Measurements from ENCODE around the gene DARS1. TPM values are rescaled to one million over a fixed set of nuclear protein-coding genes. Genes with fewer than 3 reads are reported as not detected.

The DARS1 gene
- total and polyA plus RNA-seq, 2 of the 13 experiments (the other 11 are each of a cell fraction or from before 2014, with no cell fraction given): 149 to 230 TPM

- TF ChIP-seq MED8 (CRISPR knock-in tag; IDR thresholded peaks at IDR 0.05; ENCODE audit: insufficient replicate concordance) (peak; percentile 90), CERS6 (CRISPR knock-in tag; IDR thresholded peaks at IDR 0.05) (no peak), NFIC (IDR thresholded peaks at IDR 0.05; ENCODE audit: low read length) (peak; percentile 18; the same call in 1 of the 2 replicates), ZNF44 (CRISPR knock-in tag; IDR thresholded peaks at IDR 0.05) (peak; percentile 90; the same call in 1 of the 2 replicates), ZSCAN9 (CRISPR knock-in tag; IDR thresholded peaks at IDR 0.05; ENCODE audit: borderline replicate concordance) (peak; percentile 72; the same call in 1 of the 2 replicates), SETDB1 (CRISPR knock-in tag; IDR thresholded peaks at IDR 0.05; ENCODE audit: borderline replicate concordance) (peak; percentile 89; the same call in 1 of the 2 replicates), ZNF639 (CRISPR knock-in tag; conservative IDR thresholded peaks at IDR 0.05) (0 out of 2 replicates have a peak, but pooled peaks have one; percentile 9), THAP9 (CRISPR knock-in tag; IDR thresholded peaks at IDR 0.05; ENCODE audit: borderline replicate concordance) (peak; percentile 94; the same call in 1 of the 2 replicates), TFDP1 (CRISPR knock-in tag; IDR thresholded peaks at IDR 0.05; ENCODE audit: borderline replicate concordance) (peak; percentile 77; the same call in 1 of the 2 replicates), ZNF562 (CRISPR knock-in tag; IDR thresholded peaks at IDR 0.05; ENCODE audit: borderline replicate concordance) (no peak), ZBTB42 (CRISPR knock-in tag; IDR thresholded peaks at IDR 0.05) (peak; percentile 96), ZC3H13 (CRISPR knock-in tag; IDR thresholded peaks at IDR 0.05) (peak; percentile 88), ZZZ3 (CRISPR knock-in tag; IDR thresholded peaks at IDR 0.05; ENCODE audit: borderline replicate concordance) (peak; percentile 57; the same call in 1 of the 2 replicates), NONO (IDR thresholded peaks at IDR 0.05) (no peak), NONO (CRISPR knock-in tag; conservative IDR thresholded peaks at IDR 0.05) (peak; percentile 69; the same call in 1 of the 2 replicates)
- TF ChIP-seq, protein P1, sequence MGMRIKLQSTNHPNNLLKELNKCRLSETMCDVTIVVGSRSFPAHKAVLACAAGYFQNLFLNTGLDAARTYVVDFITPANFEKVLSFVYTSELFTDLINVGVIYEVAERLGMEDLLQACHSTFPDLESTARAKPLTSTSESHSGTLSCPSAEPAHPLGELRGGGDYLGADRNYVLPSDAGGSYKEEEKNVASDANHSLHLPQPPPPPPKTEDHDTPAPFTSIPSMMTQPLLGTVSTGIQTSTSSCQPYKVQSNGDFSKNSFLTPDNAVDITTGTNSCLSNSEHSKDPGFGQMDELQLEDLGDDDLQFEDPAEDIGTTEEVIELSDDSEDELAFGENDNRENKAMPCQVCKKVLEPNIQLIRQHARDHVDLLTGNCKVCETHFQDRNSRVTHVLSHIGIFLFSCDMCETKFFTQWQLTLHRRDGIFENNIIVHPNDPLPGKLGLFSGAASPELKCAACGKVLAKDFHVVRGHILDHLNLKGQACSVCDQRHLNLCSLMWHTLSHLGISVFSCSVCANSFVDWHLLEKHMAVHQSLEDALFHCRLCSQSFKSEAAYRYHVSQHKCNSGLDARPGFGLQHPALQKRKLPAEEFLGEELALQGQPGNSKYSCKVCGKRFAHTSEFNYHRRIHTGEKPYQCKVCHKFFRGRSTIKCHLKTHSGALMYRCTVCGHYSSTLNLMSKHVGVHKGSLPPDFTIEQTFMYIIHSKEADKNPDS (CRISPR knock-in tag; IDR thresholded peaks at IDR 0.05): peak; percentile 95
- TF ChIP-seq, protein P2, sequence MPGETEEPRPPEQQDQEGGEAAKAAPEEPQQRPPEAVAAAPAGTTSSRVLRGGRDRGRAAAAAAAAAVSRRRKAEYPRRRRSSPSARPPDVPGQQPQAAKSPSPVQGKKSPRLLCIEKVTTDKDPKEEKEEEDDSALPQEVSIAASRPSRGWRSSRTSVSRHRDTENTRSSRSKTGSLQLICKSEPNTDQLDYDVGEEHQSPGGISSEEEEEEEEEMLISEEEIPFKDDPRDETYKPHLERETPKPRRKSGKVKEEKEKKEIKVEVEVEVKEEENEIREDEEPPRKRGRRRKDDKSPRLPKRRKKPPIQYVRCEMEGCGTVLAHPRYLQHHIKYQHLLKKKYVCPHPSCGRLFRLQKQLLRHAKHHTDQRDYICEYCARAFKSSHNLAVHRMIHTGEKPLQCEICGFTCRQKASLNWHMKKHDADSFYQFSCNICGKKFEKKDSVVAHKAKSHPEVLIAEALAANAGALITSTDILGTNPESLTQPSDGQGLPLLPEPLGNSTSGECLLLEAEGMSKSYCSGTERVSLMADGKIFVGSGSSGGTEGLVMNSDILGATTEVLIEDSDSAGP (CRISPR knock-in tag; IDR thresholded peaks at IDR 0.05; ENCODE audit: borderline replicate concordance): peak; percentile 97; the same call in 1 of the 2 replicates
These were observed at the start of gene DARS1 (continued) for GRCh38 chr2:135985018-135985825.
